Adrenal gland (tissue), 12 donors: ENCODE data around the gene SLC16A2. TPM values are rescaled to one million over a fixed set of nuclear protein-coding genes. Genes with fewer than 3 reads are reported as not detected.

Experiments used
- DNase-seq, 7 donors: peaks; one replicate each; pipeline ENCODE4 v3.0.0-alpha.2; 2019 to 2020
- H3K27ac ChIP-seq, 5 donors: fragments of 200-600 bp; sonication (generic) in 4 of 5; 1 replicate in 3 of 5; 2 replicates in 2 of 5; pipeline versions ENCODE4 v1.5.1 to v1.8.0; 2016 to 2020; ENCODE audit warnings: mild to moderate bottlenecking in 1 of 5
- H3K27me3 ChIP-seq: fragments of 200-600 bp; 2 replicates; pipeline ENCODE4 v1.8.0; 2021
- H3K36me3 ChIP-seq, 2 donors: fragments of 200-600 bp; replicated peaks in 1 of 2; 1 replicate in 1 of 2; 2 replicates in 1 of 2; pipeline versions ENCODE4 v1.5.1 to v1.8.0; 2018 to 2022
- H3K4me1 ChIP-seq, 2 donors: fragments of 200-600 bp; replicated peaks in 1 of 2; 1 replicate in 1 of 2; 2 replicates in 1 of 2; pipeline versions ENCODE4 v1.5.1 to v1.8.0; 2018 to 2021
- H3K4me3 ChIP-seq, 4 donors: fragments of 200-600 bp; sonication (generic) in 3 of 4; one replicate each; pipeline ENCODE4 v1.5.1; 2016 to 2018
- H3K9me3 ChIP-seq, 3 donors: fragments of 200-600 bp; sonication (generic) in 1 of 3; replicated peaks in 1 of 3; 1 replicate in 2 of 3; 2 replicates in 1 of 3; pipeline versions ENCODE4 v1.5.1 to v1.8.0; 2016 to 2021
- POLR2A ChIP-seq, 2 donors: fragments of 450-650 bp; IDR thresholded peaks; one replicate each; pipeline ENCODE4 v1.6.1; 2017; ENCODE audit warnings: antibody characterized with exemption in 2 of 2, mild to moderate bottlenecking in 2 of 2, moderate library complexity in 1 of 2
- WGBS, 4 donors: extraction: QIAGEN DNeasy Blood & Tissue Kit in 2 of 4; methylation state at CpG; one replicate each; pipeline versions ENCODE4 v1.1.5 to v1.1.7; 2013 to 2017; 5-methylcytosine and 5-hydroxymethylcytosine counted together
- intact Hi-C, 2 donors: fragments of 100-400 bp; cut with DNase I; formaldehyde crosslinking; loops; one replicate each; pipeline versions ENCODE4 v1.14.1 to v1.15.0; 2022 to 2023
- polyA plus RNA-seq, 3 donors: library from polyadenylated mRNA; stranded (reverse); fragments of 200-250 nt in 2 of 3; fragments of 350-450 nt in 1 of 3; fragmentation: Illumina TruSeq in 1 of 3; extraction: RNeasy Lipid Tissue Mini Kit (QIAGEN cat#74804) in 1 of 3; gene quantifications; one replicate each; pipeline ENCODE4 v1.2.3, GENCODE V29; 2013 to 2014
- small RNA-seq, 2 donors: library from RNA; depleted of rRNA; stranded (forward); fragments of <200 nt; gene quantifications; one replicate each; pipeline ENCODE3, GENCODE V24; 2016
- total RNA-seq, 9 donors: library from RNA; depleted of rRNA in 4 of 9; stranded (reverse); fragments of >200 nt in 4 of 9; fragments of 120-200 nt in 1 of 9; fragmentation: NEBNext Ultra II Directional in 1 of 9; extraction: Animal tissue kit (Norgen Biotek cat#: 25700) in 1 of 9; gene quantifications; one replicate each; pipeline versions ENCODE4 v1.1.0 to v1.2.4, GENCODE V29; 2013 to 2023
- TF ChIP-seq, protein P1 (sequence below), 6 experiments: fragments of 450-650 bp in 4 of 6; fragments of 200-600 bp in 2 of 6; sonication (generic) in 1 of 6; IDR thresholded peaks; 1 replicate in 5 of 6; 2 replicates in 1 of 6; pipeline versions ENCODE4 v1.5.1 to v1.8.0; 2016 to 2021; ENCODE audit warnings: antibody characterized with exemption in 6 of 6, mild to moderate bottlenecking in 2 of 6, moderate library complexity in 1 of 6
- donor health status: healthy with polysubstance abuse.
- donor health status: Bipolar disorder and iron deficiency.
- donor health status: DM: yes; HTN: yes; CAD: no.
- donor health status: DM: no; HTN: no; CAD: no.
- donor health status: DM: no; HTN: no; CAD: no.
- donor health status: DM: yes; HTN: yes; CAD: no.

SLC16A2 gene
- total and polyA plus RNA-seq, 12 donors: 9.3 to 109 (median 46.9) TPM

DNA sequence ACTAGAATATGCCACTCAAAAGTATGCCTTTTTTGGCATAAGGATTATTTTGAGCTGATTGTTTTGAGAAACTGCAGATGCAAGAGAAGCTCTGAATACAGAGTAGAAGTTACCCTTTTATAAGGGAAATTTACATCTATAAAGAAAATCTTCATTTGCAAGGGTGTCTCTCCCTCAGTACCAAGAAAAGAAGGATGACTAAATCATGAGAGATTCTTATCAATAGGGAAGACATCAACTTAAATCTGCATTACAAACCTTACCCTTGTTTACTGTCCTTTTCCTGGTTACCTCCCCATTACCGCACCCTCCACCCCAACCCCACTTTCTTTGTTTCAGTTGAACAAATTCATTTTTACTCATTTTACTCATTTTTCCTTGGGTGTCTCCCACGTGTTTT is 130.6 kb downstream of the SLC16A2 start:
- H3K9me3 ChIP-seq: no peaks in the 10 kb centered on the region
- H3K36me3 ChIP-seq: no peaks in the 10 kb centered on the region
- TF ChIP-seq, protein P1, sequence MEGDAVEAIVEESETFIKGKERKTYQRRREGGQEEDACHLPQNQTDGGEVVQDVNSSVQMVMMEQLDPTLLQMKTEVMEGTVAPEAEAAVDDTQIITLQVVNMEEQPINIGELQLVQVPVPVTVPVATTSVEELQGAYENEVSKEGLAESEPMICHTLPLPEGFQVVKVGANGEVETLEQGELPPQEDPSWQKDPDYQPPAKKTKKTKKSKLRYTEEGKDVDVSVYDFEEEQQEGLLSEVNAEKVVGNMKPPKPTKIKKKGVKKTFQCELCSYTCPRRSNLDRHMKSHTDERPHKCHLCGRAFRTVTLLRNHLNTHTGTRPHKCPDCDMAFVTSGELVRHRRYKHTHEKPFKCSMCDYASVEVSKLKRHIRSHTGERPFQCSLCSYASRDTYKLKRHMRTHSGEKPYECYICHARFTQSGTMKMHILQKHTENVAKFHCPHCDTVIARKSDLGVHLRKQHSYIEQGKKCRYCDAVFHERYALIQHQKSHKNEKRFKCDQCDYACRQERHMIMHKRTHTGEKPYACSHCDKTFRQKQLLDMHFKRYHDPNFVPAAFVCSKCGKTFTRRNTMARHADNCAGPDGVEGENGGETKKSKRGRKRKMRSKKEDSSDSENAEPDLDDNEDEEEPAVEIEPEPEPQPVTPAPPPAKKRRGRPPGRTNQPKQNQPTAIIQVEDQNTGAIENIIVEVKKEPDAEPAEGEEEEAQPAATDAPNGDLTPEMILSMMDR (IDR thresholded peaks at IDR 0.05): no peak
- no peak for TF ChIP-seq POLR2A (IDR thresholded peaks at IDR 0.05)
- H3K4me3 ChIP-seq: no peak overlapping the region
- no peaks in the 10 kb centered on the region for H3K27me3 ChIP-seq
- no peak overlapping the region for H3K27ac ChIP-seq
- DNase-seq: no peak
- WGBS, 4 donors: 45 to 67% (median 59%) methylated on average over 2 of the region's 2 CpGs
- intact Hi-C loops: no loop called here
- H3K4me1 ChIP-seq: no peaks in the 10 kb centered on the region

DNA sequence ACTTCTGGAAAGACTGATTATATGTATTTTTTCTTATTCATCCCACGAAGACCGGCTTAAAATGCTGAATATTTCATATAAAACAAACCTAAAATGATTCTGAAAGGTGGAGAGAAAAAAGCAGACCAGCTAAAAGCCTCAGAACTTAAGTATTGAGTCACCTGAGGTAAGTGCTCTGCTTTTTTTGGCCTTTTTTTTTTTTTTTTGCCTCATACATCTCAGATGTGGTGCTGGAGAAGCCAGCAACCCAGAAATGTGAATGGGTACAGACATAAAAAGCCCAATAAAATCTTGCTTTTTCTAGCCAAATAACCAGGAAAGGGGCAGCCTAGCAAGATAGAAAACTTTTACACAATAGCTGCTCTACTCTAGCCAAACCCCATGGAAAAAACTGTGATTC is 136.1 kb downstream of the SLC16A2 start:
- Histone ChIP-seq H3K9me3 (no peaks in the 10 kb centered on the region), H3K4me1 (no peaks in the 10 kb centered on the region), H3K4me3 (no peak overlapping the region), H3K27me3 (no peaks in the 10 kb centered on the region), H3K36me3 (no peaks in the 10 kb centered on the region), H3K27ac (no peak overlapping the region)
- no peak for TF ChIP-seq POLR2A (IDR thresholded peaks at IDR 0.05)
- TF ChIP-seq, protein P1 (IDR thresholded peaks at IDR 0.05): no peak
- DNase-seq: no peak
- WGBS, 4 donors: 70 to 95% (median 85%) methylated on average over 2 of the region's 2 CpGs
- intact Hi-C loops: no loop called here

DNA sequence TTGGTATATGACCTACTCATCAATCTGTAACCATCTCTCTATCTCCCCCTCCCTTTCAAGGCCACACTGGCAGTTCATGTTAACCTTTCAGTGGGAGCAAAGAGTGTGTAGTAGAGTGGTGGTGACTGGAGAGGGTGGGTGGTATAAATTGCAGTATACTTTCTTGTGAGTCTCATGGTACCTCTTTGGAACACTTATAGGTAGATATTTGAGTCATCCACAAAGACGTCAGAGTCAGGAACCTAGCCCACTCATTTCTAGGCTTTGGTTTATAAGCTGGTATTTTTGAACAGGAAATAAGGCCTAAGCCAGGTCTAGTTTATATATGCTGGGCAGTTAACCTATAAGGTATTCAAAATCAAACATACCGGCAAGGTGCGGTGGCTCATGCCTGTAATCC is 156.8 kb downstream of the SLC16A2 start:
- no peak for TF ChIP-seq POLR2A (IDR thresholded peaks at IDR 0.05)
- TF ChIP-seq, protein P1 (IDR thresholded peaks at IDR 0.05): no peak

DNA sequence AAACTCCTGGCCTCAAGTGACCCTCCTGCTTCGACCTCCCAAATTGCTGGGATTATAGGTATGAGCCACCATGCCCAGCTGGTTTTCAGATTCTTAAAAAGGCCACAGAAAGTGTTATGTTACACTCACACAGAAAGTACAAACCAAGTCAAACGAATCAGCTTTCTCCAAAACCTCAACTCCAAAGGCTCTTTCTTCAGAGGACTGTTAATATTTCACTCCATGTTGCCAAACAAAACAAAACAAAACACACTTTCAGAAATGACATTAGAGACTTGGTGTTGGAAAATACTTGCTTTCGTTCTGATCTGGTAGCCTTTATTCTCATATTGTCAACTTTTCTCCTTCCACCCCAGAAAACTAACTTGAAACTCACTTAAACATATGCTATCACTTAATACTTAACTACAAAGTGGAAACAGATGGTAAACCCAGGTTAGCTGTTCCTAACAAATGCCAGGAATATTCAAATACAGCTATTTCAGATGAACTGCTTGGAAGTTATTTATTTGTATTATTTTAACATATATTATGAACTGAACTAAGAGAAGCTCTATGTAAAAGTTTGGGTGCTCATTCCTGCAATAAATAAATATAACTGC is 158.4 kb downstream of the SLC16A2 start:
- Histone ChIP-seq H3K36me3 (no peaks in the 10 kb centered on the region), H3K4me3 (no peak overlapping the region), H3K27ac (no peak overlapping the region), H3K4me1 (no peaks in the 10 kb centered on the region), H3K9me3 (no peaks in the 10 kb centered on the region), H3K27me3 (no peaks in the 10 kb centered on the region)
- DNase-seq: no peak
- 46 to 77% (median 60%) methylated on average over 3 of the region's 3 CpGs for WGBS, 4 donors
- intact Hi-C loops: no loop called here
- TF ChIP-seq, protein P1 (IDR thresholded peaks at IDR 0.05): no peak
- TF ChIP-seq POLR2A (IDR thresholded peaks at IDR 0.05): no peak

More for the DNA sequence above, 156.8 kb downstream of the SLC16A2 start:
- Histone ChIP-seq H3K4me1 (no peaks in the 10 kb centered on the region), H3K4me3 (no peak overlapping the region), H3K9me3 (no peaks in the 10 kb centered on the region), H3K36me3 (no peaks in the 10 kb centered on the region), H3K27ac (no peak overlapping the region), H3K27me3 (no peaks in the 10 kb centered on the region)
- 79 to 96% (median 87%) methylated on average over 3 of the region's 3 CpGs for WGBS, 4 donors
- no peak for DNase-seq
- intact Hi-C loops: no loop called here

Small RNAs within 50 kb of the gene (small RNA-seq; reads per million reads assigned to genes)
- 0 reads per million in 2 donors for gene RN7SL790P

Other genes starting within 250 kb of the SLC16A2 start
- gene ZCCHC13, start 117.3 kb upstream of the SLC16A2 start, total RNA-seq: not detected
- gene ZCCHC13, start 117.3 kb upstream of the SLC16A2 start, polyA plus RNA-seq: not detected
- 10 to 100 TPM; 25.7 to 60.4 (median 48.7) TPM for gene RLIM, start 193.1 kb downstream of the SLC16A2 start, total RNA-seq
- gene RLIM, start 193.1 kb downstream of the SLC16A2 start, polyA plus RNA-seq: 10 to 100 TPM in 1 of 3 donors, 1 to 10 TPM in 2; 7.8 to 36.5 (median 9.8) TPM